Suppressor macrophage treated with lipopolysaccharide for 4 hours (primary cell): ENCODE results near the gene ADA.
"Not testable (repeated sequence)": the region's sequence is repeated elsewhere in the genome, so short reads cannot be mapped to it uniquely, and the experiment has no call there.

ENCODE experiments used
- DNase-seq: peaks from one replicate; pipeline ENCODE4 v3.0.0-alpha.2; 2020

Gene ADA

DNA sequence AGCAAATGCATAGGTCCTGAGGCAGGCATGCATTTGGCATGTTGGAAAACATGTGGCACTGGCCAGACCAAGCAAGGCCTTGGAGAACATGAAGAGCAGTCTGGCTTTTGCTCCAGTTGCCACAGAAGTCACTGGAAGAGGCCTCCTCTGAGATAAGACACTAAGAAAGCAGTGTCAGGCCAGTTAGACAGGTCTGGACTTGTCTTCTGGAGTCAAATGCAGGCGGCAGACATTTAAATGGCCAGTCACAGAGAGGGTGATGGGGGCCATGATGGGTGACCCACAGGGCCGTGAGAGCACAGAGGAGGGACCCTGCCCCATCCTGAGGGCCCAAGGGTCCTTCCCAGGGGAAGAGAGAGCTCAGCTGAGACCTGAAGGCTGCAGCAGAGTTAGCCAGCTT, 26.7 kb upstream of the ADA start:
- no peak for DNase-seq

DNA sequence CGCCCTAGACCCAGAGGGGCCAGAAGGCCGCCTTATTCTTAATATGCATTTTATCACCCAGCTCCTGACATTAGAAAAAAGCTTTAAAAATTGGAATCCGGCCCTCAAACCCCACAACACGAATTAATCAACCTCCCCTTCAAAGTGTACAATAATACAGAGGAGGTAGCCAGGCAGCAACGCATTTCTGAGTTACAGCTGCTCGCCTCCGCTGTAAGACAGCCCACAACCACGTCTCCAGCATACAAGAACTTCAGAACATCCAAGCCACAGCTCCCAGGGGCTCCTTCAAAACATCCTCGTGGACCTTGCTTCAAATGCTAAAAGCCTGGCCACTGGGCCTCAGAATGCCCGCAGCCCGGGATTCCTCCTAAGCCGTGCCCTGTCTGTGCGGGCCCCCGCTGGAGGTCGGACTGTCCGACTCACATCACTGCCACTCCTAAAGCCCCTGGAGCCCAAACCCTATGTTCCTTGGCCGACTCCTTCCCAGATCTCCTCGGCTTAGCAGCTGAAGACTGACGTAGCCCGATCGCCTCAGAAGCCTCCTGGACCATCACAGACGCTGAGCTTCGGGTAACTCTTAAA, 20.9 kb upstream of the ADA start:
- not testable (repeated sequence) for DNase-seq

DNA sequence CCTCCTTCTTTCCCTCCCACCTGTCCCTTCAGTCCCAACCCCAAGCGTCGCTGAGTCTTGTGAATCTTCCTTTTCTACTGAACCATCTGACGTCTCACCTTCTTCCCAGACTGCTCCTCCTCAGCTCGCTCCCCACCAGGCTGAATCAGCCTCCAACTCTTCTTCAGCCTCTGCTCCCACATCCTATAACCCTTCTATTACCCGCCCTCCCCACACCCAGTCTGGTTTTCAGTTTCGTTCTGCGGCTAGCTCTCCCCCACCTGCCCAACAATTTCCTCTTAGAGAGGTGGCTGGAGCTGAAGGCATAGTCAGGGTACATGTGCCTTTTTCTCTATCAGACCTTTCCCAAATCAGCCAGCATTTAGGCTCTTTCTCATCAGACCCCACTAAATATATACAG, 20.0 kb upstream of the ADA start:
- DNase-seq = peak; percentile 41

DNA sequence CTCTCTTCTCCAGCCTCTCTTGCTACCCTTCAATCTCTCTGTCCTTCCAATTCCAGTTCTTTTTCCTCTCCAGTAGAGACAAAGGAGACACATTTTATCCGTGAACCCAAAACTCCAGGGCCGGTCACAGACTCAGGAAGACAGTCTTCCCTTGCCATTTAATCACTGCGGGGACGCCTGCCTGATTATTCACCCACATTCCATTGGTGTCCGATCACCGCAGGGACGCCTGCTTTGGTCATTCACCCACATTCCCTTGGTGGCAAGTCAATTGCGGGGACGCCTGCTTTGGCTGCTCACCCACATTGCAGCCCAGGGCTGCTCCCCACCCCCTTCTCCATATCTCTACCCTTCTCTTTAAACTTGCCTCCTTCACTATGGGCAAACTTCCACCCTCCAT, 19.4 kb upstream of the ADA start:
- DNase-seq = not testable (repeated sequence)

DNA sequence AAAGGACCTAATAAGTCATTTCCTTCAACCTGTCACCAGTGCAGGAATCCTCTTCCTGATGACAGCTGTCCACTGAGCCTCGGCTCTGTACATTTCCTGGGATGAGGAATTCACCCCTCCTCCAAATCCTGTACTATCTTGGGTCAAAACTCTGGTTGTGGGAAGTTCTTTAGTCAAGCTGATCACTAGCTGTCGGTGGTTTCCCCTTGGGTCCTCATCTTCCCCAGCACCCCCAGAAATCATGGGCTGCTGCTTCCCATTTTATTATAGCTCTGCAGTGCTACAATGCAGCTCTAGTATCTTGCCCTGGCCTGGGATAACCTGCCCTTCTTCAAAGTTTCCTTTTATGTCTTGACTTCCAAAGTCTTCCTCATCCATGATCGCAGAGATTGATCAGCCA, 14.6 kb upstream of the ADA start:
- peak; percentile 24 for DNase-seq

DNA sequence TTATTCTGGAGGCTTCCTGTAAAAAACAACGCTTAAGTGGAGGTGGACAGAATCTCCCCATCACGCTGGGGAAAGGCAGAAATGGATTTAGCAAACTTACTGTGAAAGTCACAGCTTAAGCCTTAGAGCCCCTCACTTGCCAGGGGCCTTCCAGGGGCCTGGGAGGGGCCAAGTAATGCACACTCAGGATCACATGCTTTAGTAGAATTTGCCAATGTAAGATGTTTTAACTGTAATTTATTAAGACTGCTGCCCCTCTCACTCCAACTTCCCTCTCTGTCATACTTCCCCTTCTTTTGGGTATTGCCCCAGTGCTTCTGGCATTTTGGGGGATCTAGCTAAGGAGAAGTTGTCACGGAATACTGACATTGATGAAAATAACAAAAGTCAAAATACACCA, 12.6 kb upstream of the ADA start:
- peak; percentile 91 for DNase-seq

DNA sequence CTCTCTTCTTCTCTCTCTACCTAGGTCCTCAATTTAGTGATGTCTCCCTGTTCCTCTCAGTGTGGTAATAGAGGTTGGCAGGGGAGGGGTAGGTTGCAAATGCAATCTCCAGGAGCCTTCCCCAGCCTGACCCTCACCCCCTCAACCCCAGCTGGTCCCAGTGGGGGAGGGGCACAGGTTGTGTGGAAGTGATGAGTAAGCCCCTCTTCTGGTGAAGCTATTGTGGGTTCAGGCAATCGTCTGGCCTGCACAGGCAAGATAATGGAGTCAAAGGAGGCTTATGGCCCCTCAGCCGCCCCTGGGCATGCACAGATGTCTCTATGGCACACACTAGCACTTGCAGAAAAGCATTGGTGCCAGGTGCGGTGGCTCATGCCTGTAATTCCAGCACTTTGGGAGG, 10.8 kb upstream of the ADA start:
- no peak for DNase-seq

DNA sequence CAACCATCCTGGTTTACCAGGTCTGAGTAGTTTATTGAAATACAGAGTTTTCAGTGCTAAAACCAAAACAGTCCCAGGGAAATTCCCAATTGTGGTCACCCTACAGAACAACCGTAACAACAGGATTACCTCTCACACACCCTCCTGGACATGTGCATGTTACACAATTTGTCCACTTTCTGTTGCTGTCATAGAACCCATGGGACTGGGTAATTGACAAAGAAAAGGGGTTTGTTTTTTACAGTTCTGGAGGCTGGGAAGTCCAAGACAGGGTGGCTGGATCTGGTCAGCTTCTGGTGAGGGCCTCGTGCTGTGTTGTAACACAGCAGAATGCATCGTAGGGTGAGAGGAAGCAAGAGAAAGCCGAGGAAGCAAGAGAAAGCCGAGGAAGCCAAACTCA, 9.1 kb upstream of the ADA start:
- DNase-seq = peak; percentile 94

DNA sequence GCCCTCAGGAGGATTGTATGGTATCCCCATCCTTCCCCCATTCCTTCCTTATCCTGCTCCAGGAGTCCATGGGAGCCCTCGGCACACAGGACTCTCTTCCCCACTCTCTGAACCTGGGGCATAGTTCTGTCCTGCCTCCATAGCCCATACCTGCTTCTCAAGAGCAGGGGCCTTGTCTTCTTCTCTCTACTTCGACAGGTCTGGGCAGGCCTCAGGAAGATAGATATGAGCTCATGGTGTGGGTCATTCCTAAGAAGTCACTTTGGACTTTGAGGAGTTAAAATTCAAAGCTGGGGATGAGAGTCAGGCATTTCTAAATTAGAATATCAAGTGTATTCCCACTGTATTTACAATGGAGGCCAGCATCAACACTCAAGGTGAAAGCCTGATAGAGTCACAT, 8.4 kb upstream of the ADA start:
- DNase-seq = no peak

DNA sequence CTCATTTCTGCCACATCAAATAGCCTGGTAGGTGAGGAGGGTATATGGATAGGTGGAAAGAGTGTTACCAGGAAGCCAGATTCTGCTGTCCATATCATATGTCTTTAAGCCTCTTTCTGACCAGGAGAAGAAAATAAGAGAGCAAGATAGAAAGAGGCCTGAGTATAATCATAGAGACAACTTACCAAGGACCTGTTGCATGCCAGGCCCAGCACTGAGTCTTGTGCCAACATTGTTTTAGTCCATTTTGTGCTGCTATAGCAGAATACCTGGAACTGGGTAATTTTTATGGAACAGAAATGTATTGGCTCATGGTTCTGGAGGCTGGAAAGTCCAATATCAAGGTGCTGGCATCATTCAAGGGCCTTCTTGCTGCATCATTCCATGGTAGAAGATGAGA, 7.3 kb upstream of the ADA start:
- no peak for DNase-seq

DNA sequence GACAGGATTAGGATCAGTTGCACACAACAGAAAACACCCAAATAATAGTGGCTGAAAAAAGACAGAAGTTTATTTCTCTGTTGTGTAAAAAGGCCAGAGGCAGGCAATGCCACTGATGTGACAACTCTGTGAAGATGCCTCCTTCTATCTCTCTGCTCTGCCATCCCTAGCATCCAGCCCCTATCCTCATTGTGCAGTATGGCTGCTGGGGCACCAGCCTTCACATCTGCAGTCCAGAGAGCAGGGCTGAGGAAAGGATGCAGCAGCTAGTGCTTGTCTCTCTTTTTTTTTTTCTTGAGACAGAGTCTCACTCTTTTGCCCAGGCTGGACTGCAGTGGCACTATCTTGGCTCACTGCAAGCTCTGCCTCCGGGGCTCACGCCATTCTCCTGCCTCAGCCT, 6.4 kb upstream of the ADA start:
- no peak for DNase-seq

DNA sequence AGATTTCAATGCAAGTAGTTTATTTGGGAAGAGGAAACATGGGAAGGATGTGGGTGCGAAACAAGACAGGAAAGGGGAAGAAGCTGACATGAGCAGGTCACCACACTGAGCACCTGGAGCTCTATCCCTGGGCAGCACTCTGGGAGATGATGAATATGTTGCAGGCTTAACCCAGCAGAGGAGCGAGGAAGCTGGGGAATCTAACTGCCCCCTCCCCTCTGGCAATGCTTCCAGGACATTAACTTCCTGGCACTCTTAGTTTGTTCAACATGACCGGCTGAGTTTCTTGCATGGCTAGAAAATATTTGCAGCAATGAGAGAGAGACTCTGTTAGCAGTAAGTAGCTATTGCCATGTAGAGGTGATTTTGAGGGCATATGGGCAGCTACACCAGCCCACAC, 4.9 kb upstream of the ADA start:
- no peak for DNase-seq

DNA sequence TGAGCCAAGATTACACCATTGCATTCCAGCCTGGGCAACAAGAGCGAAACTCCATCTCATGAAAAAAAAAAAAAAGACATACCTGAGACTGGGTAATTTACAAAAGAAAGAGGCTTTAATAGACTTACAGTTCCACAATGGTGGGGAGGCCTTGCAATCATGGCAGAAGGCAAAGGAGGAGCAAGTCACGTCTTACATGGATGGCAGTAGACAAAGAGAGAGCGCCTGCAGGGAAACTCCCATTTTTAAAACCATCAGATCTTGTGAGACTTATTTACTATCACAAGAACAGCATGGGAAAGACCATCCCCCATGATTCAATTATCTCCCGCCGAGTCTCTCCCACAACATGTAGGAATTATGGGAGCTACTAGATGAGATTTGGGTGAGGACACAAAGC, 2.7 kb upstream of the ADA start:
- DNase-seq = not testable (repeated sequence)

DNA sequence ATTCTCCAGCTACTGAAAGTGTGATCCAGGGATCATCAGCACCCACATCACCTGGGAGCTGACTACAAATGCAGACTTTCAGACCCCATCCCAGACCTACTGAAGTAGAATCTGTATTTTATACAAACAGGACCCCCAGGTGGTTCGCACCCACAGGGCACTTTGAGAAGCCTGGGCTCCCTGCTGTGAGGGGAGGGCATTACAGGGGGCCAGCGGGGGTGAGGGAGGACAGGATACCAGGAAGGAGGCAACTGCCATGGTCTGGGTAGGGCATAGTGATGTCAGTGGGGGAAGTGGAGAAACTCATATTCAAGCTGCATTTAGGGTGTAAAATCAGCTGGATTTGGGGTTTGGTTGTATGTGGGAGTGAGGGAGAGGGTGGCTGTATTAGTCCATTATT, 2.0 kb upstream of the ADA start:
- no peak for DNase-seq

DNA sequence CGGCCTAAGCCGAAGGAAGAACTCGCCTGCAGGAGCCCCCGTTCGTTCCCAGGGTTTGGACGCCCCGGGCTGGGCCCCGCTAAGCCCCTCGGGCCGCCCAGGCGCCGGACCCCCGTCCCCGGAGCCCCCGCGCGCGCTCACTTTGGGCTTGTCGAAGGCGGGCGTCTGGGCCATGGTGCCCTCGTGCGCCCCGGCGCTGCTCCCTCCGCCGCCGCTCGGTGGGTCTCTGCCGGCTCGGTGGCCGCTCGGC, 140 bp downstream of the ADA start:
- no peak for DNase-seq

DNA sequence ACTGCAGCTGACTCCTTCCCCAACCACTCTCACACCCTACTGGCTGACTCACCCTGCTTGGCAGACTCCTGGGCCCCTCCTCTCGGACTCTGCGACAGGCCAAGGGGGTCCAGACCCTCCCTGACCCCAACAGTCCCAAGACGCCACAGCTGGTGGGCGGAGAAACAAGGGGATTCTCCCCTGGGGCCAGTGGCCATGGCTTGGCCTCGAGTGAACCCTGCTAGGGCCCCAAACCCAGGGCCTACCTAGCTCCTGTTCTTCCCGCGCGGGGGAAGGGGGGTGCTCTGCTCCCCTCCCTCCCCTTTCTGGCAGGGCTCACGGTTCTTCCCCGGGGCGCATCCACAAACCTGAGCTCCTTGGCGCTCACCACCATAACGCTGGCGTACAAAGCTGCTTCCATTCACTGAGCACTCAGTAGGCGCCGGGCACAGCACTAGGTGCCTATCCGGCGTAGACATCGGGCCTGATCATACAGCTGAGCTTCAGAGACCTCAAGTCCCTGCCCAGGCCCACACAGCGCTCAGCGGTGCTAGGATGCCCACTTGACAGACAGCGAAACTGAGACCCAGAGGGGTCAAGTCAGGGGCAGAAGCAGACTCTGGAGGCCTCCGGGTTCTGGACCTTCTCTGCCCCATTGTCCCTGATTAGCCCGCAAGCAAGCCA, 597 bp downstream of the ADA start:
- peak; percentile 28 for DNase-seq

DNA sequence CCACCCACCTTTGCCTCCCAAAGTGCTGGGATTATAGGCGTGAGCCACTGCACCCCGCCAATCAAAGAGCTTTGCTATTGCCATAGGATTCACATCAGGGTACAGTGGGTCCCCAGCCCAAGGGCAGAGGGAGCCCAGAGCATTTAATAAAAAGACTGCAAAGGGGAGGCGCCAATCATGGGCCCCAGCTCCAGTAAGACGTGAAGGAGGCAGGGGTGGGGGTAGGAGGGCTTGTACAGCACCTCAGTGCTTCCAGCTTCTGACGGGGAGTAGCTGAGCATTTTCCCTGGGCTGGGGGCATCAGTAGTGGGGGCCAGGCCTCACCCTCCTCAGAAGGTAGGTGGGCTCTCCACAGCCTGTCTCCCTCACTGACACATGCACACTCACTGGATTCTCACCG, 1.5 kb downstream of the ADA start:
- no peak for DNase-seq

DNA sequence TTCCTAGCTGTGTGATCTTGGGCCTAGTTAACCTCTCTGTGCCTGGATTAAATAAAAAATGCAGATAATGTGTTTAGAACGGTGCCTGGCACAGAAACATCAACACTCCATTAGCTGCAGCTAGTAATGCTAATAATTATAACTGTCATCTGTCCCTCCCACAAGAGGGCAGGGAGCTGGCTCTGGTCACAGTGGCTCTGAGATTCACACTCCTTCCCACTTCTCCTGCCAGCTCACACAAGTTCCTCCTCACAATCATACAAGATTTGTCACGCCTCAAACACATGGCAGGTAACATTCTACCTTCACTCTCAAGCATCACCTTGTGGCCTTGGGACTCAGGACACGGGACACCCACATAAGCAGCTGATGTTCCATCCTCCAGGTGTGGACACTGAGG, 2.4 kb downstream of the ADA start:
- DNase-seq = peak; percentile 33

DNA sequence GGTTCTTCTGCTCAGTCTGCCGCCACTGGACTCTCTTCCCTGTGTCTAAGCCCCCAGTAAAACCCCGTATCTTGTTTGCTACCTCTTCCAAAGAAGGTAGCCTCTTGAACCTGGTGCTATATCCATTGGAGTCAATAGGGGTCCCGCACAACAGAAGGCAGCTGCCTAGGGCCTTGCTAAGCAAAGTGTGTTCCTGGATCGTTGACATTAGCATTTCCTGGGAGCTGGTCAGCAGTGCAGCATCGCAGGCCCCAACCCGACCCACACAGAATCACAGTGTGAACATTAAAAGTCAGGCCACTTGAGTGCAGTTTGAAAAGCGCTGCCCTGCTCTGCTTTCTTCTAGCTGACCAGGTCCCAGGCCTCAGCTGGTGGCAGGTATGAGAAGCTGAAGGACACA, 2.9 kb downstream of the ADA start:
- no peak for DNase-seq

DNA sequence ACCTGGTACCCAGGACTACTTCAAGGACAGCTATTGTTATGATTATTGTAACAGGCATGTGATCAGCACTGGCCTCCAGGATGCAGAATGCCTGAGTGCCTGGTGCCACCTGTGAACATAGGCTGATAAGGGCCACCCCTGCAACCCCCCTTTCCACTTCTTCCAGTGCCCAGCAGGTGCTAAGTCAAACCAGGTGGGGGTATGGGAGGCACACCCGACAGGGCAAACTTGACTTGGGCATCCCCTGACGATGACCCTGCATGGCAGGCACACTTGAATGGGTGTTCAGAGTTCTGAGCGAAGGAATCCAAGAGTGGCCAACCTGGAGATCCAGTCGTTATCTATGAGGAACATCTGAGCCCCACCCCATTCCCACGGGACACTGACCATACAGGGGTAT, 3.4 kb downstream of the ADA start:
- no peak for DNase-seq

DNA sequence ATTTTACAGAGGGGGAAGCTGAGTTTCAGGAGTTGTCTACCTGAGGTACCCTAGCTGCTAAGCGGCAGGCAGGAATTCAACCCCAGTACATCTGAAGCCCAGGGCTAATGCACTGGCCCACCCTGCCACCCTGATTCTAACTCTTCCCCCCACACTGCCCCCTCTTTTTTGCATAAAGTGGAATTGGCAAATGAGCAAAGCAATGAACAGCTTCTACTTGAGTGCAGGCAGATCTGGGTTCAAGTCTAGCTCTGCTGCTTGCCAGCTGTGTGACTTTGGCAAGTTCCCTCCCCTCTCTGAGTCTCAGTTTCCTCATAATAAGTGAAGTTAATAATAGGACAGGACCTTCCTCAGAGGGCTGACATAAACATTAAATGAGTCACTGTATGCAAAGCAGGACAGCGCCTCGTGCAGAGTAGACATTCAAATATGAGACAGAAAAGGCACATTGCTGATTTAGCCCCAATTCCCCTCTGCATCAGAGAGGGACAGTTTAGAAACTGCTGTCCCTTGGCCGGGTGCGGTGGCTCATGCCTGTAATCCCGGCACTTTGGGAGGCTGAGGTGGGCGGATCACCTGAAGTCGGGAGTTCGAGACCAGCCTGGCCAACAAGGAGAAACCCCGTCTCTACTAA, 4.7 kb downstream of the ADA start:
- peak; percentile 92 for DNase-seq

DNA sequence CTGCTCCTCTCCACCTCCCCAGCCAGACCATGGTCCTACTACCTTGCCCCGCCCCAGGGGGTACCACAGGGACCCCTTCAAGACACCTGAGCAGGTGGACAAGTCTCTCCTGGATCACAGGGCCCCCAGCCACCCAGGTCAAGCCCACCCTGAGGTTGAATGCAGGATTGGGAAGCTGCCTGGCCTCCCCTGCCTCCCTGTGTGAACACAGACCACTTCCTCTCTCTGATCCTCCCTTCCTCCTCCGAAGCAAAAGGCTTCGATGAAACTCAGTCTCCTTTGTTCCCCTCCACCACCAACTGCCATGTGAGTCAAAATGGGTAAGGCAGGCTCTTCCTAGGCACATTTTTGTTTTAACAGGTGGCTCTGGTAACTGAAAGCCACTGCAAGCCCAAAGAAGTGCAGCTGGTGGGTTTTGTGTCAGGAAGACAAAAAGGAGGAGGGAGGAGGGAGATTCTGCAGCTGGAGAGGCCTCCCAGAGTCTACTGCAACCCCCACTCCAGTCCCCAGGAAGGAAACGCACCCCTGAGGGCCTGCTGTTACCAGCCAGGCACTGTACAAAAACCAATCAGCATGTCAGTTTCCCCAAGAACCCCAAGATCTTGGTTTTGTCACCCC, 5.4 kb downstream of the ADA start:
- DNase-seq = peak; percentile 71

DNA sequence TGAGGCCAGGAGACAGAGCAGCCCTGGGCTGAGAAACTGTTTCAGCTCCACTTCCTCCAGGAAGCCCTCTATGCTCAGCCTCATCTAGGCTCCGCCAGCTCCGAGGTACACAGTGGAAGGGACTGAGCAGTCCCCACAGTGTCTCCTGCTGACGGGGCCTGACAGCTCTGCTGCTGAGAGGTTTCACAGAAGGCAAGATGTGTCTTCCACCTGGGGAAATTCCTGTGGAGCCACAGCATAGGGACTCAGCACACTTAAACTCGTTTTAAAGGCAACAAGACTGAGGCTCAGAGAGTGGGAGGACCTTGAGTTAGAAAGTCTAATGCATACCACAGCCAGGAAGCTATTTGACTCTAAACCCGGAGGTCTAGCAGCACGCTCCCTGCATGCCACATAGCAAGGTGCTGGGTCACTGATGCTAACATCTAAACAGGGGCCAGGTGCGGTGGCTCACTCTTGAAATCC, 6.8 kb downstream of the ADA start:
- DNase-seq = peak; percentile 14

DNA sequence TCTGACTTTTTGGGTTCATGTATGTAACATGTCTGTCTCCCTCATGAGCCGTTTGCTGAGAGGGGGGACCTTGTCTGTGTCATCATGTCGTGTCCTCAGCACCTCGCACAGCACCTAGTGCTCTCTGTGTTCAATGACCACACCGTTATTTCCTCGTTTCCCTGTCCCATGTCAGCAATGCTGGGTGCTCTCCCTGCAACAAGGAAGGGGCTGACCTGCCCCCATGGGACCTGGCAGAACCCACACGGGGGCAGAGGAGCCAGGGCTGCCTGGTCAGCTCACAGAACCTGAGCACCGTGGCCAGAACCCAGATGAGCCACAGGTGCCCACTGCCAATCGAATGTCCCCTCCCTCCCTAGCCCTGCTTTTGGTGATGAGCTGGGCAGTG, 7.3 kb downstream of the ADA start:
- no peak for DNase-seq
